ENCODE measurements around the gene ZC3H4. TPM values are rescaled to one million over a fixed set of nuclear protein-coding genes. Genes with fewer than 3 reads are reported as not detected.

ZC3H4 gene
- total and polyA plus RNA-seq, 10 of the 15 experiments (the other 5 are each of a cell fraction or from before 2014, with no cell fraction given) = 5.1 to 86.3 (median 15.5) TPM

- Histone ChIP-seq H3K27ac (ENCODE audit: control insufficient read depth, insufficient read depth) (no peak overlapping the region), H3K4me2 (ENCODE audit: control insufficient read depth, insufficient read depth) (no peak overlapping the region), H3K36me3 (ENCODE audit: control insufficient read depth in 2 of 2, insufficient read depth in 2 of 2, low read length in 1 of 2) (no peaks in the 10 kb centered on the region), H2AFZ (ENCODE audit: control insufficient read depth, low read depth, low read length) (no peak overlapping the region), H3K9me3 (replicated peaks; ENCODE audit: control insufficient read depth, insufficient read depth, low read length) (no peaks in the 10 kb centered on the region), H3K4me1 (ENCODE audit: control insufficient read depth, insufficient read depth, low read length) (peaks cover 6% of the 10 kb centered on the region; the same call in 1 of the 2 replicates), H3K79me2 (ENCODE audit: control insufficient read depth, insufficient read depth, low read length) (no peaks in the 10 kb centered on the region), H3K4me3 (no peak overlapping the region), H4K20me1 (ENCODE audit: control insufficient read depth, insufficient read depth) (no peaks in the 10 kb centered on the region), H3K27me3 (replicated peaks in 1 of 2; ENCODE audit: control insufficient read depth in 2 of 2, insufficient read depth in 2 of 2, low read length in 1 of 2) (peaks cover 2 to 4% of the 10 kb centered on the region in 2 experiments; a peak in 3 of 4 replicates), H3K9ac (ENCODE audit: control insufficient read depth, insufficient read depth, low read length) (no peak overlapping the region)
- in situ Hi-C loops (cut with MboI) = no loop called here
- intact Hi-C loops (cut with micrococcal nuclease; ENCODE audit: unreplicated experiment) = loop anchor here (1.0 to 10.0 kb wide), 2 partner anchors 19 to 213 kb away; no protein-coding TSS in a partner anchor
- no TSS peak for BruUV-seq (replicated peaks)
- DNase-seq (ENCODE audit: low read depth, low spot score) = no peak
- POLR2A ChIA-PET = no interaction called here
- CTCF ChIA-PET = interaction anchor here (1.0 to 4.8 kb wide), 3 partner anchors 19 to 91 kb away, joined by 4 to 67 read pairs (median 4); no protein-coding TSS in a partner anchor
- SMC1A ChIA-PET (ENCODE audit: uncharacterized antibody, unreplicated experiment) = no interaction called here
- no peak for FAIRE-seq
- 20% methylated on average over 17 of the region's 17 CpGs for WGBS (ENCODE audit: insufficient coverage, insufficient replicate concordance, low lambda C conversion rate, missing lambda C conversion rate)
- peak; percentile 67 for ATAC-seq
- RAD21 ChIA-PET (ENCODE audit: unreplicated experiment) = no interaction called here
- peak; percentile 59 for TF ChIP-seq RAD21 (IDR thresholded peaks at IDR 0.05; ENCODE audit: insufficient read depth, low read depth, low read length)
- no peak for TF ChIP-seq CEBPB (IDR thresholded peaks at IDR 0.05; ENCODE audit: borderline replicate concordance in 1 of 2, low read depth in 2 of 2, low read length in 2 of 2)
- no peak for TF ChIP-seq RBBP5 (conservative IDR thresholded peaks at IDR 0.05)
- TF ChIP-seq CBX3 (IDR thresholded peaks at IDR 0.05; ENCODE audit: borderline replicate concordance, low read depth) = no peak
- TF ChIP-seq CEBPZ (IDR thresholded peaks at IDR 0.05; ENCODE audit: low read depth, low read length) = no peak
- no peak for TF ChIP-seq E2F4 (IDR thresholded peaks at IDR 0.05; ENCODE audit: low read depth, low read length)
- no peak for TF ChIP-seq STAT1 (conservative IDR thresholded peaks at IDR 0.05)
- TF ChIP-seq REST (IDR thresholded peaks at IDR 0.05; ENCODE audit: low read depth, low read length) = no peak
- no peak for TF ChIP-seq BACH1 (IDR thresholded peaks at IDR 0.05; ENCODE audit: borderline replicate concordance)
- no peak for TF ChIP-seq MXI1 (IDR thresholded peaks at IDR 0.05; ENCODE audit: low read depth, low read length)
- TF ChIP-seq ZNF207 (IDR thresholded peaks at IDR 0.05; ENCODE audit: borderline replicate concordance) = no peak
- peak; percentile 69 for TF ChIP-seq SMC3 (IDR thresholded peaks at IDR 0.05; ENCODE audit: borderline replicate concordance, low read length)
- TF ChIP-seq HDAC2 (IDR thresholded peaks at IDR 0.05) = no peak
- no peak for TF ChIP-seq BMI1 (IDR thresholded peaks at IDR 0.05; ENCODE audit: borderline replicate concordance)
- TF ChIP-seq YY1 (IDR thresholded peaks at IDR 0.05; ENCODE audit: low read depth, low read length) = 0 out of 2 replicates have a peak, but pooled peaks have one; percentile 35
- no peak for TF ChIP-seq RFX5 (IDR thresholded peaks at IDR 0.05; ENCODE audit: low read depth, low read length)
- no peak for TF ChIP-seq POLR2AphosphoS2 (IDR thresholded peaks at IDR 0.05; ENCODE audit: low read depth, low read length)
These were observed 81.3 kb downstream of the ZC3H4 start for GRCh38 chr19:47032171-47032811.

Measured in GM12878 (cell line).